GM12878 (cell line): Measurements from ENCODE around the gene ZMYND19. TPM values are rescaled to one million over a fixed set of nuclear protein-coding genes. Genes with fewer than 3 reads are reported as not detected.
A peak's percentile ranks its signal among the peaks of the same experiment; 100 is the strongest.

Experiments used
- ATF7 ChIP-seq: fragments of 450-650 bp; IDR thresholded peaks from 2 replicates; pipeline ENCODE4 v1.6.1; 2016; ENCODE audit warnings: low read depth, mild to moderate bottlenecking
- BCL11A ChIP-seq: IDR thresholded peaks from 2 replicates; pipeline ENCODE4 v1.6.1; 2011; ENCODE audit warnings: low read depth, low read length
- IKZF2 ChIP-seq, 2 experiments: fragments of 450-650 bp; IDR thresholded peaks; 2 replicates each; pipeline ENCODE4 v1.6.1; 2017; ENCODE audit warnings: mild to moderate bottlenecking in 2 of 2, moderate library complexity in 2 of 2
- JUND ChIP-seq: IDR thresholded peaks from 2 replicates; pipeline ENCODE4 v1.6.1; 2012; ENCODE audit warnings: low read depth, mild to moderate bottlenecking, low read length, improper control_type of control experiment, moderate library complexity
- KLF5 ChIP-seq: fragments of 450-650 bp; IDR thresholded peaks from 2 replicates; pipeline ENCODE4 v1.6.1; 2014; ENCODE audit warnings: mild to moderate bottlenecking; ENCODE audit not compliant: partially characterized antibody
- LARP7 ChIP-seq: fragments of 450-650 bp; IDR thresholded peaks from 2 replicates; pipeline ENCODE4 v1.6.1; 2017; ENCODE audit warnings: mild to moderate bottlenecking
- MXI1 ChIP-seq: fragments of 150-350 bp; IDR thresholded peaks from 2 replicates; pipeline ENCODE4 v1.6.1; 2011; ENCODE audit warnings: low read depth, mild to moderate bottlenecking, inconsistent platforms, low read length, improper control_type of control experiment
- NFIC ChIP-seq: IDR thresholded peaks from 2 replicates; pipeline ENCODE4 v1.6.1; 2012; ENCODE audit warnings: low read depth, mild to moderate bottlenecking, inconsistent platforms, low read length, moderate library complexity
- NFXL1 ChIP-seq: fragments of 450-650 bp; IDR thresholded peaks from 2 replicates; pipeline ENCODE4 v1.6.1; 2017; ENCODE audit warnings: antibody characterized with exemption, mild to moderate bottlenecking, borderline replicate concordance
- PAX5 ChIP-seq: IDR thresholded peaks from 2 replicates; pipeline ENCODE4 v1.6.1; 2011; ENCODE audit warnings: low read depth, low read length, borderline replicate concordance
- PML ChIP-seq: IDR thresholded peaks from 2 replicates; pipeline ENCODE4 v1.6.1; 2012; ENCODE audit warnings: low read length, inconsistent platforms
- POLR2AphosphoS5 ChIP-seq: IDR thresholded peaks from 2 replicates; pipeline ENCODE4 v1.6.1; 2011; ENCODE audit warnings: mild to moderate bottlenecking, low read length, inconsistent platforms
- POU2F2 ChIP-seq: IDR thresholded peaks from 3 replicates; pipeline ENCODE4 v1.6.1; 2011; ENCODE audit warnings: low read depth, mild to moderate bottlenecking, low read length, borderline replicate concordance
- RUNX3 ChIP-seq: IDR thresholded peaks from 2 replicates; pipeline ENCODE4 v1.6.1; 2012; ENCODE audit warnings: low read length, inconsistent platforms
- SIN3A ChIP-seq: IDR thresholded peaks from 2 replicates; pipeline ENCODE4 v1.6.1; 2012; ENCODE audit warnings: low read depth, low read length, improper control_type of control experiment
- SMAD5 ChIP-seq: IDR thresholded peaks from 2 replicates; pipeline ENCODE4 v1.6.1; 2016; ENCODE audit warnings: antibody characterized with exemption, low read depth
- SREBF1 ChIP-seq: IDR thresholded peaks from 2 replicates; pipeline ENCODE4 v1.6.1; 2012; ENCODE audit warnings: mild to moderate bottlenecking, low read length
- SRF ChIP-seq, 2 experiments: IDR thresholded peaks; 2 replicates each; pipeline ENCODE4 v1.6.1; 2011; ENCODE audit warnings: low read depth in 2 of 2, low read length in 2 of 2, mild to moderate bottlenecking in 1 of 2, moderate library complexity in 1 of 2
- TCF12 ChIP-seq: IDR thresholded peaks from 2 replicates; pipeline ENCODE4 v1.6.1; 2011; ENCODE audit warnings: low read depth, mild to moderate bottlenecking, low read length
- WRNIP1 ChIP-seq: IDR thresholded peaks from 2 replicates; pipeline ENCODE4 v1.6.1; 2011; ENCODE audit warnings: low read depth, low read length, improper control_type of control experiment, borderline replicate concordance
- ZNF384 ChIP-seq: IDR thresholded peaks from 2 replicates; pipeline ENCODE4 v1.6.1; 2012; ENCODE audit warnings: low read depth, mild to moderate bottlenecking, low read length, improper control_type of control experiment, borderline replicate concordance
- ZNF687 ChIP-seq: fragments of 450-650 bp; IDR thresholded peaks from 2 replicates; pipeline ENCODE4 v1.6.1; 2017; ENCODE audit warnings: mild to moderate bottlenecking, moderate library complexity
- polyA plus RNA-seq, 11 experiments: library from polyadenylated mRNA; depleted of rRNA in 4 of 11; unstranded in 6 of 11; stranded (reverse) in 5 of 11; fragments of >200 nt; fragmentation: Nextera tagmentation in 4 of 11; fragmentation: Illumina TruSeq in 1 of 11; extraction: Ambion mirVana in 4 of 11; extraction: Trizol in 1 of 11; gene quantifications; 1 replicate in 1 of 11; 2 replicates in 10 of 11; pipeline versions ENCODE4 v1.2.1 to v1.2.3, GENCODE V29; 2011 to 2016; ENCODE audit warnings: inconsistent platforms in 2 of 11, missing spikeins in 2 of 11, low read depth in 1 of 11
- total RNA-seq, 4 experiments: library from RNA; depleted of rRNA in 3 of 4; stranded (reverse); fragments of >200 nt in 3 of 4; fragmentation: Illumina TruSeq in 1 of 4; extraction: Trizol in 1 of 4; gene quantifications; 2 replicates each; pipeline versions ENCODE4 v1.2.1 to v1.2.3, GENCODE V29; 2013 to 2021
- TF ChIP-seq, protein P1 (sequence below): IDR thresholded peaks from 2 replicates; pipeline ENCODE4 v1.6.1; 2011; ENCODE audit warnings: low read depth, mild to moderate bottlenecking, low read length, moderate library complexity, borderline replicate concordance; ENCODE audit errors: extremely low read depth
- TF ChIP-seq, protein P2 (sequence below): IDR thresholded peaks from 2 replicates; pipeline ENCODE4 v1.6.1; 2011; ENCODE audit warnings: borderline replicate concordance, low read depth, mild to moderate bottlenecking, moderate library complexity, low read length; ENCODE audit not compliant: insufficient read depth, poor library complexity, severe bottlenecking

ZMYND19 gene
- total and polyA plus RNA-seq, 10 of the 15 experiments (the other 5 are each of a cell fraction or from before 2014, with no cell fraction given), result 0.84 to 54.8 (median 20.1) TPM

DNA sequence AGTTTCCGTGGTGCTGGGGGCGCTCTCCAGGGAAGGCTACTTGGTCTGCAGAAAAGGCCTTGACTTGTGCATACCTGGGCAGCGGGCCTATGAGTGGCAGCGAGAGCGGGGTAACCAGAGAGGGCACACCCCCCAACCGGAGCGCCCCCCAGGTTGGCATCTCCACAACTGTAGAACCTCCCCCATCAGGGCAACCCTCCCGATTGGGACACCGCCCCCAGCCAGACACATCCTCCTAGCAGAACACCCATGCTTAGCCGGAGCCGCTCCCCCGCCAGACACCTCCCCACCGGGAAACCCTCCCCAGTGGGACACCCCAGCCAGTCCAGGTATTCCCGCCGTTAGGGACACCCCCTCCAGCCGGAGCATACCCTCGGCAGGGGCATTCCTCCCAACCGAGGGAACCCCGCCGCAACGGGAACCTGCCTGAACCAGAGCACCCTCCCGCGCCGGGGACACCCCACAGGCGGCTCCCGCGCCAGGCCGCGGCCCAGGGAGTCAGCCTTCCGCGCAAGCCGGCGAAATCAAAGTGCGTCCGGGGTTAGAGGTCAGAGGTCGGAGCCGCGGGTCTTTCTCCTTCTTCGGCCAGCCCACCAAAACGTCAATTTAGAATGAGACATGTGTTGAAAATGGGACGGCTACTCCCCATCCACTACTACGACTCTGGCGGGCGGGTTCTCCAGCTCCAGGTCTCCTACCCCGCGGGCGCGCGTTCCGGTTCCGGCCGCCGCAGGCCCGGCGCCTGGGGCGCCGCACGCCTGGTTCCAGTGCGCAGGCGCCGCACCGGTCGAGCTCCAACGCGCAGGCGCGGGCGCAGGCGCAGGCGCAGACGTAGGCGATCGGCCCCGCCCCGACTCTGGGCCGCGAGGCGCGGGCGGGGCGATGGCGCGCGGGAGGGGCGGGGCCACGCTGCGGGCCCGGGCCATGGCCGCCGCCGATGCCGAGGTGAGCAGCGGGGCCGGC, 28.1 kb upstream of the ZMYND19 start, which contains the start of gene EHMT1 (continued):
- TF ChIP-seq BCL11A, result no peak
- TF ChIP-seq KLF5, result peak; percentile 66
- TF ChIP-seq, protein P1, sequence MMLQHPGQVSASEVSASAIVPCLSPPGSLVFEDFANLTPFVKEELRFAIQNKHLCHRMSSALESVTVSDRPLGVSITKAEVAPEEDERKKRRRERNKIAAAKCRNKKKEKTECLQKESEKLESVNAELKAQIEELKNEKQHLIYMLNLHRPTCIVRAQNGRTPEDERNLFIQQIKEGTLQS, result 0 out of 2 replicates have a peak, but pooled peaks have one; percentile 54
- TF ChIP-seq IKZF2 (IDR thresholded peaks at IDR 0.05), result peak in 1 of 2 experiments; percentile 15; a peak in 1 of 4 replicates
- no peak for TF ChIP-seq JUND
- 0 out of 2 replicates have a peak, but pooled peaks have one; percentile 25 for TF ChIP-seq SIN3A
- TF ChIP-seq RUNX3, result peak; percentile 40
- TF ChIP-seq, protein P2, sequence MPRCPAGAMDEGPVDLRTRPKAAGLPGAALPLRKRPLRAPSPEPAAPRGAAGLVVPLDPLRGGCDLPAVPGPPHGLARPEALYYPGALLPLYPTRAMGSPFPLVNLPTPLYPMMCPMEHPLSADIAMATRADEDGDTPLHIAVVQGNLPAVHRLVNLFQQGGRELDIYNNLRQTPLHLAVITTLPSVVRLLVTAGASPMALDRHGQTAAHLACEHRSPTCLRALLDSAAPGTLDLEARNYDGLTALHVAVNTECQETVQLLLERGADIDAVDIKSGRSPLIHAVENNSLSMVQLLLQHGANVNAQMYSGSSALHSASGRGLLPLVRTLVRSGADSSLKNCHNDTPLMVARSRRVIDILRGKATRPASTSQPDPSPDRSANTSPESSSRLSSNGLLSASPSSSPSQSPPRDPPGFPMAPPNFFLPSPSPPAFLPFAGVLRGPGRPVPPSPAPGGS, result peak; percentile 82
- no peak for TF ChIP-seq ZNF384
- TF ChIP-seq PAX5, result no peak
- 0 out of 2 replicates have a peak, but pooled peaks have one; percentile 57 for TF ChIP-seq LARP7
- TF ChIP-seq MXI1, result peak; percentile 82
- no peak for TF ChIP-seq SRF (IDR thresholded peaks at IDR 0.05; ENCODE audit: low read depth in 2 of 2, low read length in 2 of 2)
- TF ChIP-seq NFIC, result peak; percentile 27; the same call in 1 of the 2 replicates
- no peak for TF ChIP-seq SMAD5
- peak; percentile 39; the same call in 1 of the 3 replicates for TF ChIP-seq POU2F2
- TF ChIP-seq WRNIP1, result no peak
- TF ChIP-seq NFXL1, result no peak
- peak; percentile 68; the same call in 1 of the 2 replicates for TF ChIP-seq PML
- peak; percentile 87 for TF ChIP-seq SREBF1
- no peak for TF ChIP-seq ATF7
- TF ChIP-seq POLR2AphosphoS5, result peak; percentile 37; the same call in 1 of the 2 replicates
- TF ChIP-seq TCF12, result no peak
- TF ChIP-seq ZNF687, result peak; percentile 96
